ENCODE measurements around the gene PEAR1.
A peak's percentile ranks its signal among the peaks of the same experiment; 100 is the strongest.
"Not testable (repeated sequence)": the region's sequence is repeated elsewhere in the genome, so short reads cannot be mapped to it uniquely, and the experiment has no call there.

Gene PEAR1

GRCh38 chr1:156923670-156924477, 30.4 kb downstream of the PEAR1 start:
- no peak for DNase-seq

GRCh38 chr1:156924478-156925153, 31.1 kb downstream of the PEAR1 start:
- no peak for DNase-seq

- DNase-seq: no peak
Measured at GRCh38 chr1:156925154-156926010, 31.9 kb downstream of the PEAR1 start.

GRCh38 chr1:156926175-156926574, 32.7 kb downstream of the PEAR1 start:
- DNase-seq: no peak

GRCh38 chr1:156926695-156927094, 33.2 kb downstream of the PEAR1 start:
- DNase-seq: not testable (repeated sequence)

GRCh38 chr1:156927215-156928042, 33.9 kb downstream of the PEAR1 start:
- DNase-seq: peak; percentile 54

- DNase-seq: no peak
Measured at GRCh38 chr1:156928043-156928602, 34.6 kb downstream of the PEAR1 start.

- no peak for DNase-seq
Measured at GRCh38 chr1:156929596-156930238, 36.2 kb downstream of the PEAR1 start.

- DNase-seq: no peak
Measured at GRCh38 chr1:156930483-156930882, 37.0 kb downstream of the PEAR1 start.

GRCh38 chr1:156931211-156931952, 37.9 kb downstream of the PEAR1 start:
- no peak for DNase-seq

- no peak for DNase-seq
Measured at GRCh38 chr1:156931974-156932710, 38.6 kb downstream of the PEAR1 start.

GRCh38 chr1:156933136-156933535, 39.6 kb downstream of the PEAR1 start:
- no peak for DNase-seq

- no peak for DNase-seq
Measured at GRCh38 chr1:156935505-156936128, 42.1 kb downstream of the PEAR1 start.

GRCh38 chr1:156936191-156936590, 42.7 kb downstream of the PEAR1 start:
- no peak for DNase-seq

- DNase-seq: no peak
Measured at GRCh38 chr1:156936721-156937220, 43.3 kb downstream of the PEAR1 start.

GRCh38 chr1:156937883-156938282, 44.4 kb downstream of the PEAR1 start:
- DNase-seq: no peak

- DNase-seq: no peak
Measured at GRCh38 chr1:156938813-156939212, 45.3 kb downstream of the PEAR1 start.

- DNase-seq: no peak
Measured at GRCh38 chr1:156939786-156940334, 46.3 kb downstream of the PEAR1 start.

- DNase-seq: no peak
Measured at GRCh38 chr1:156941675-156942074, 48.2 kb downstream of the PEAR1 start.

Data from activated T-cell treated with anti-CD3 and anti-CD28 coated beads for 4 hours (primary cell).